ENCODE results near the gene PRPF31.

The PRPF31 gene

GRCh38 chr19:54141356-54141755, 25.8 kb downstream of the PRPF31 start:
- Histone ChIP-seq H3K36me3 (ENCODE audit: insufficient read depth, low read length) (peaks cover 43% of the 10 kb centered on the region; the same call in 1 of the 2 replicates), H3K4me2 (ENCODE audit: low read depth, low read length, poor library complexity, severe bottlenecking) (peak overlapping the region; percentile 82), H3K9ac (ENCODE audit: low read depth, low read length, poor library complexity, severe bottlenecking) (peak overlapping the region; percentile 97), H3K79me2 (ENCODE audit: insufficient read depth, low read length) (peaks cover 53% of the 10 kb centered on the region), H3K4me1 (ENCODE audit: insufficient read depth, low read length, poor library complexity, severe bottlenecking) (peaks cover 33% of the 10 kb centered on the region), H3K9me2 (replicated peaks; ENCODE audit: low read depth, low read length) (no peaks in the 10 kb centered on the region), H3K9me3 (ENCODE audit: insufficient read depth, low read depth, low read length) (no peaks in the 10 kb centered on the region), H2AFZ (ENCODE audit: low read length) (no peak overlapping the region), H4K20me1 (ENCODE audit: insufficient read depth, low read length, poor library complexity, severe bottlenecking) (peaks cover 61% of the 10 kb centered on the region), H3K27me3 (ENCODE audit: insufficient read depth, low read length, poor library complexity, severe bottlenecking) (peaks cover 5% of the 10 kb centered on the region), H3F3A (ENCODE audit: low read depth) (no peaks in the 10 kb centered on the region), H3K4me3 (ENCODE audit: low read length, poor library complexity, severe bottlenecking) (no peak overlapping the region)
- TF ChIP-seq EZH2phosphoT487 (IDR thresholded peaks at IDR 0.05; ENCODE audit: borderline replicate concordance) = no peak

GRCh38 chr19:54142166-54142780, 26.7 kb downstream of the PRPF31 start:
- Histone ChIP-seq H4K20me1 (ENCODE audit: insufficient read depth, low read length, poor library complexity, severe bottlenecking) (peaks cover 63% of the 10 kb centered on the region), H3K79me2 (ENCODE audit: insufficient read depth, low read length) (peaks cover 53% of the 10 kb centered on the region), H3K4me2 (ENCODE audit: low read depth, low read length, poor library complexity, severe bottlenecking) (peak overlapping the region; percentile 82), H3K27me3 (ENCODE audit: insufficient read depth, low read length, poor library complexity, severe bottlenecking) (peaks cover 5% of the 10 kb centered on the region), H3K9me2 (replicated peaks; ENCODE audit: low read depth, low read length) (no peaks in the 10 kb centered on the region), H3K4me1 (ENCODE audit: insufficient read depth, low read length, poor library complexity, severe bottlenecking) (peaks cover 30% of the 10 kb centered on the region), H3K9ac (ENCODE audit: low read depth, low read length, poor library complexity, severe bottlenecking) (no peak overlapping the region), H3K9me3 (ENCODE audit: insufficient read depth, low read depth, low read length) (no peaks in the 10 kb centered on the region), H3K36me3 (ENCODE audit: insufficient read depth, low read length) (peaks cover 52% of the 10 kb centered on the region; the same call in 1 of the 2 replicates), H3K4me3 (ENCODE audit: low read length, poor library complexity, severe bottlenecking) (no peak overlapping the region), H2AFZ (ENCODE audit: low read length) (no peak overlapping the region), H3F3A (ENCODE audit: low read depth) (no peaks in the 10 kb centered on the region)
- no peak for TF ChIP-seq EZH2phosphoT487 (IDR thresholded peaks at IDR 0.05; ENCODE audit: borderline replicate concordance)
- no peak for TF ChIP-seq CTCF (conservative IDR thresholded peaks at IDR 0.05; ENCODE audit: low read length)

GRCh38 chr19:54145541-54146158, 30.1 kb downstream of the PRPF31 start:
- H4K20me1 ChIP-seq (ENCODE audit: insufficient read depth, low read length, poor library complexity, severe bottlenecking) = peaks cover 33% of the 10 kb centered on the region

More at GRCh38 chr19:54145541-54146158, 30.1 kb downstream of the PRPF31 start:
- Histone ChIP-seq H2AFZ (ENCODE audit: low read length) (no peak overlapping the region), H3K36me3 (ENCODE audit: insufficient read depth, low read length) (peaks cover 84% of the 10 kb centered on the region; the same call in 1 of the 2 replicates), H3K9me2 (replicated peaks; ENCODE audit: low read depth, low read length) (no peaks in the 10 kb centered on the region), H3K4me1 (ENCODE audit: insufficient read depth, low read length, poor library complexity, severe bottlenecking) (peaks cover 8% of the 10 kb centered on the region), H3K9ac (ENCODE audit: low read depth, low read length, poor library complexity, severe bottlenecking) (no peak overlapping the region), H3K9me3 (ENCODE audit: insufficient read depth, low read depth, low read length) (no peaks in the 10 kb centered on the region), H3K79me2 (ENCODE audit: insufficient read depth, low read length) (peaks cover 22% of the 10 kb centered on the region), H3K4me3 (ENCODE audit: low read length, poor library complexity, severe bottlenecking) (no peak overlapping the region), H3K27me3 (ENCODE audit: insufficient read depth, low read length, poor library complexity, severe bottlenecking) (no peaks in the 10 kb centered on the region), H3F3A (ENCODE audit: low read depth) (no peaks in the 10 kb centered on the region), H3K4me2 (ENCODE audit: low read depth, low read length, poor library complexity, severe bottlenecking) (no peak overlapping the region)
- TF ChIP-seq EZH2phosphoT487 (IDR thresholded peaks at IDR 0.05; ENCODE audit: borderline replicate concordance) (no peak), CTCF (conservative IDR thresholded peaks at IDR 0.05; ENCODE audit: low read length) (no peak)

Measured in Loucy (cell line).